GM18502 (cell line): ENCODE measurements around the gene GSTP1.
"Not testable (repeated sequence)": the region's sequence is repeated elsewhere in the genome, so short reads cannot be mapped to it uniquely, and the experiment has no call there.

Experiments
- ATAC-seq: cut with Tn5 transposase; IDR thresholded peaks from one replicate; pipeline ENCODE4 v1.9.1; 2021; ENCODE audit warnings: mild to moderate bottlenecking; ENCODE audit not compliant: unreplicated experiment, poor library complexity

Gene GSTP1

GRCh38 chr11:67594480-67594879 is 10.9 kb downstream of the GSTP1 start:
- ATAC-seq, result no peak

- no peak for ATAC-seq
These were observed 13.2 kb downstream of the GSTP1 start for GRCh38 chr11:67596753-67597300.

DNA sequence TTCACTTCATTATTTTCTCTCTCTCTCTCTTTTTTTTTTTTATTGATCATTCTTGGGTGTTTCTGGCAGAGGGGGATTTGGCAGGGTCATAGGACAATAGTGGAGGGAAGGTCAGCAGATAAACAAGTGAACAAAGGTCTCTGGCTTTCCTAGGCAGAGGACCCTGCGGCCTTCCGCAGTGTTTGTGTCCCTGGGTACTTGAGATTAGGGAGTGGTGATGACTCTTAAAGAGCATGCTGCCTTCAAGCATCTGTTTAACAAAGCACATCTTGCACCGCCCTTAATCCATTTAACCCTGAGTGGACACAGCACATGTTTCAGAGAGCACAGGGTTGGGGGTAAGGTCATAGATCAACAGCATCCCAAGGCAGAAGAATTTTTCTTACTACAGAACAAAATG is 13.8 kb downstream of the GSTP1 start:
- ATAC-seq, result not testable (repeated sequence)

DNA sequence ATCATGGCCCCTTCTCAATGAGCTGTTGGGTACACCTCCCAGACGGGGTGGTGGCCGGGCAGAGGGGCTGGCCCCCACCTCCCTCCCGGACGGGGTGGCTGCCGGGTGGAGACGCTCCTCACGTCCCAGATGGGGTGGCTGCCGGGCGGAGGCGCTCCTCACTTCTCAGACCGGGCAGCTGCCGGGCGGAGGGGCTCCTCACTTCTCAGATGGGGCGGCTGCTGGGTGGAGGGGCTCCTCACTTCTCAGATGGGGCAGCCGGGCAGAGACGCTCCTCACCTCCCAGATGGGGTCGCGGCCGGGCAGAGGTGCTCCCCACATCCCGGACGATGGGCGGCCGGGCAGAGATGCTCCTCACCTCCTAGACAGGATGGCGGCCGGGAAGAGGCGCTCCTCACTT is 14.4 kb downstream of the GSTP1 start:
- ATAC-seq, result not testable (repeated sequence)

DNA sequence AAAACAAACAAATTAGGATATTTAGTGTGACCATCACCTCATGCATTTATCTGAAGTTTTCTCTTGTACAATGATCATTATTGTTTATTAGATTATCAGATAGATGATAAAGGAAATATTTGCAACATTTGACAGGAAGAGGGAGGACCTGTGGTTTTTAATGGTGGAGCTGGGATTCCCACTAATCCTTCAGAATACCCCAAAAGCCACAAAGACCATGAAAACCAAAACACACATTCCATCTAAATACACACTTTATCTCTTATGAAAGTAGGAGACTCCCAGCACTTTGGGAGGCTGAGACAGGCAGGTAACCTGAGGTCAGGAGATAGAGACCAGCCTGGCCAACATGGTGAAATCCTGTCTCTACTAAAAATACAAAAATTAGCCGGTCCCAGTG is 15.5 kb downstream of the GSTP1 start:
- no peak for ATAC-seq

DNA sequence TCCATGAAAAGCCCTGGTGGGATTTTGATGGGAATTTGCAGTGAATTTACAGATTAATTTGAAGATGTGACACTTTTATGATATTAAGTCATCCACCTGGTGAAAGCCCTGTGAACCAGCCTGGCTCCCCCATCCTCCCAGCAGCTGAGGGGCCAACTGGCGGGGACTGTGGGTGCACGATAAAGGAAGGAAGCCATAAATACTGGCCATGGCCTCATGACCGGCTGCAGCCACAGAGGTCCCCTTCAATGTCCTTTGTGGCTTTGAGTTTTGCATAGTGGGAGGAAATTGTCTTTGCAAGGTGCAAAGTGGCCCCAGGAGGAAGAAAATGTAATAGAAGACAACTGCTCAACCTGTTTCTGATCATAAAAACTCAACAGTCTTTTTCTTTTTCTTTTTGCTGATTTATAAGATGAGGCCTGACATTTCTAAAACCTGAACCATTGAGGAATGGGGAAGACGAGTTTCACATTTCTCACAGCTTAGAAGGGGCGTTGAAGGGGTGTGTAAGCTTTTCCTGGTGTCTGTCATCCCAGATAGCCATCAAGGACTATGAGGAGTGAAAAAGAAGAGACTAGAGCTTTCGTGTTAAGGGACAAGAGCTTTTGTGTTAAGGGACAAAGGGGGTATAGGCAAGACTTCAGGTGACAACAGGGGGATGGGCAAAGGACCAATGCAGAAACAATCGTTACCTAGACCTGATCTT is 16.9 kb downstream of the GSTP1 start:
- ATAC-seq, result no peak

DNA sequence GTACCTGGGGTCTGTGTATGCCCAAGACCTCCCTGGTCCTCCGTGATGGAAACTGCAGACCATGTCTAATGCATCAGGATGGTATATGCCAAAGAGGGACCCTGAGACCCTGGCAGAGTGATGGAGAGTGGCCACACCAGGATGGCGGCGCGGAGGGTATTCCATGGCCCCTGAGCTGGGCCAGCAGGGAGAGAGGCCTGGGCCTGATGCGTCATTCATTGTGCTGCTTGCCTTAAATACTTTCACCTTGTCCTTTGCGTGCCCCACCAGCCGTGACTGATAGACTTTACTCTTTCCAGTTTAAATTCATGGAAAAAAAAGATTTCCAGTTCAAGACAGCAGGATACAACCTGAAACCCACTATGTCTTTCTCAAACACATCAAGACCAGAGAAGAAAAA is 17.5 kb downstream of the GSTP1 start:
- no peak for ATAC-seq

- not testable (repeated sequence) for ATAC-seq
These were observed 20.5 kb downstream of the GSTP1 start for GRCh38 chr11:67604119-67604518.

DNA sequence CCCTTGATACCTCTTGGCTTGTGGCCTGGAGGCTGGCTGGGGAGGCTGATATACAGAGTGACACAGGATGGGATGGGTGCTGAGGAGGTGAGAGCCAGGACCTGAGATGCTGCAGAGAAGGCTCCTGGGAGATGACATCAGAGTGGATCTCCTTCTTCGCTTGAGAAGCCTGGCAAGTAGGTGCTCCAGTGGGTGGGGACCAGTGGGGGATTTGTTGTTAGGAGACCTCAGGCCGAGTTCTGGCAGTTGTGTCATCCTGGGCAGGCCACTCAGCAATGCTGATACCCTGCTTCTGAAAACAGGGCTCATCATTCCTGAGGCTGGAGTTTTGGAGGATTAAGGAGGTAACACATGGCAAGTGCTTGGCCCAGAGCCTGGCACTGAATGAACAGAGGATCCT is 21.2 kb downstream of the GSTP1 start:
- ATAC-seq, result no peak

- no peak for ATAC-seq
These were observed 21.8 kb downstream of the GSTP1 start for GRCh38 chr11:67605231-67606011.

DNA sequence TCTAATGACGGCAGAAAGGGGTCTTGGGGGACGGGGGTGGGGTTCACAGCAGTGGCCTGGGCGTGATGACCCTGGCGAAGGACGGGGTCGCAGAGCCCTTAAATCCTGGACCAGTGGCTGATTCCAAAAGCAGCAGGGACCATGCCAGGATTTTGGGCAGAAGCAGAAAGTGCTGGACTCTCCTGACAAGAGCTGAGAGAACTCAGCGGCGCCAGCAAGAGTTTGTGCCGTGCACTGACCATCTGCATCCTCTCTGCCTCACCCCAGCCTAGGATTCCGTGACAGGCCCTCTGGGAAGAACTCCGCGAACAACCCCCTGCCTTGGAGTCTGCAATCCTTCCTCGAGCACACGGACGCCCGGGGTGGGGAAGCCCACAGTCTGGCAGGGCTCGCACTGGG is 22.5 kb downstream of the GSTP1 start:
- ATAC-seq, result no peak

GRCh38 chr11:67606492-67607295 is 23.1 kb downstream of the GSTP1 start, which contains the start of gene NDUFV1:
Gene NDUFV1, plus strand, starts transcription at chr11:67606936. Its CDS starts 69 bp downstream, at chr11:67607005.
- ATAC-seq, result peak; percentile 94

DNA sequence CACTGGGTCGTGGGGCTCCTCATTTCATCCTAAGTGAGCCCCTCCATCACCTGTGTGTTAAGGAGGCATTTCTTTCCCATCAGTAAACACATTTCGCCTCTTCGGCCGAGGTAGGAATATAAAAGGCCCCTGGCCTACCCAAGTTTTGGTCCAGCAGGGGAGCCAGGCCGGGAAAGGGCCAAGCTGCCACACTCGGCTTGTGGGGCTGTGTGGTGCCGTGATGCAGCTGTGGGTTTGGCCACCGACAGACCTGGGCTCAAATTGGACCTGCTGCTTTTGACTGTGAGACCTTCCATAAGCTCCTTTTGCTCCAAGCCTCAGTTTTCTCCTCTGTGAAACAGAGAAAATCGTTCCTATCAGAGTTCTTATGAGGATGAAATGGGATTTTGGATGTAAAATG is 23.9 kb downstream of the GSTP1 start:
- no peak for ATAC-seq

GRCh38 chr11:67608486-67608885 is 24.9 kb downstream of the GSTP1 start:
- no peak for ATAC-seq

- no peak for ATAC-seq
These were observed 25.7 kb downstream of the GSTP1 start for GRCh38 chr11:67609316-67609715.

DNA sequence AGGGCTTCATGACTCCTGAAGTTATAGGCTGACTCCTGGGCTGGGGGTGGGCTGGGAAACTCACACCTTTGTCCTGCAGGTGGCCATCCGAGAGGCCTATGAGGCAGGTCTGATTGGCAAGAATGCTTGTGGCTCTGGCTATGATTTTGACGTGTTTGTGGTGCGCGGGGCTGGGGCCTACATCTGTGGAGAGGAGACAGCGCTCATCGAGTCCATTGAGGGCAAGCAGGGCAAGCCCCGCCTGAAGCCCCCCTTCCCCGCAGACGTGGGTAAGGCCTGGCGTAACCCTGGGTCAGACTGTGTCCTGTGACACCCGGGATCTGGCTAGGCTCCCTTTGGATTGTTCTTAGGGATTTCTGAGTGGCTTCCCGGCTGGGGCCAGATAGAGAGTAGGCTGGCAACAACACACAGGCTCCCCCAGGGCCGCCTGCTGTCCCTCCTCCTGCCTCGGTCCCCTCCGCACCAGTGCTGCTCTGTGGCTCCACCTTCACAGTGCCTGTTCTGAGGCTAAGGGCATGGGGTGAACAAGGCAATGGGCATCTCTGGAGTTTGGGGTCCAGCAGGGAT is 26.8 kb downstream of the GSTP1 start:
- ATAC-seq, result no peak

DNA sequence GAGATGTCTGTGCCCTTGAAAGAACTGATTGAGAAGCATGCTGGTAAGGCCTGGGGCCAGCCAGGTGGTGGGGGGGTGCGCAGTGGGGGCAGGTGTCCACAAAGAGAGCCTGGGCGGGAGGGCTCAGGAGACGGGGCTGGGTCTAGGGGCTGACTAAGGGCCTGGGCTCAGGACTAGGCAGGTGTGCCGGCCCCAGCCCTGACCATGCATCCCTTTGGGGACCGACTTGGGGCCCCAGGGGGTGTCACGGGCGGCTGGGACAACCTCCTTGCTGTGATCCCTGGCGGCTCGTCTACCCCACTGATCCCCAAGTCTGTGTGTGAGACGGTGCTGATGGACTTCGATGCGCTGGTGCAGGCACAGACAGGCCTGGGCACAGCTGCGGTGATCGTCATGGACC is 27.6 kb downstream of the GSTP1 start:
- ATAC-seq, result no peak

DNA sequence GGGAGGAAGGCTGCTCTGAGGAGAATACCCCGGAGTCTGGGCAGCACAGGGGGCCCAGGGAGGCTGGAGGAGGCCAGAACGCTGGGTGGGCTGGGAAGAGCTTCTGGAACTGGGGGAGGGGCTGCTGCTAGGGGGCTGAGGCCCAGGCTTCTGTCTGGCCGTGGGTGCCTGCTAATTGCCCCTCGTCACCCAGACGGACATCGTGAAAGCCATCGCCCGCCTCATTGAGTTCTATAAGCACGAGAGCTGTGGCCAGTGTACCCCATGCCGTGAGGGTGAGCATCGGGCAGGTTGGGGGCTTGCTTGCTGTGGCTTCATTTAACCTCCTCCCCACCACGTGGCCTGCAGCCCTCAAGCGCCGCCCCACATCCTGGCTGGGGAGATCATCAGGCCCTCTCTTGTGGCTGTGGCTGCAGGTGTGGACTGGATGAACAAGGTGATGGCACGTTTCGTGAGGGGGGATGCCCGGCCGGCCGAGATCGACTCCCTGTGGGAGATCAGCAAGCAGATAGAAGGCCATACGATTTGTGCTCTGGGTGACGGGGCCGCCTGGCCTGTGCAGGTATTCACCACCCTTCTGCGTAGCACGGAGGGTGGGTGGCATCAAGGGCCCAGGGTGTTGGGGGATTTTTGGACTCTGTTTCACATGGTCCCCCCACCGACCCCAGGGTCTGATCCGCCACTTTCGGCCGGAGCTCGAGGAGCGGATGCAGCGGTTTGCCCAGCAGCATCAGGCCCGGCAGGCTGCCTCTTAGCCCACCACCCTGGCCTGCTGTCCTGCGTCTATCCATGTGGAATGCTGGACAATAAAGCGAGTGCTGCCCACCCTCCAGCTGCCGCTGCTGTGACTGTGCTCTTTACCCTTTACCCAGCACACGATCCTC is 28.3 kb downstream of the GSTP1 start:
- ATAC-seq, result no peak

DNA sequence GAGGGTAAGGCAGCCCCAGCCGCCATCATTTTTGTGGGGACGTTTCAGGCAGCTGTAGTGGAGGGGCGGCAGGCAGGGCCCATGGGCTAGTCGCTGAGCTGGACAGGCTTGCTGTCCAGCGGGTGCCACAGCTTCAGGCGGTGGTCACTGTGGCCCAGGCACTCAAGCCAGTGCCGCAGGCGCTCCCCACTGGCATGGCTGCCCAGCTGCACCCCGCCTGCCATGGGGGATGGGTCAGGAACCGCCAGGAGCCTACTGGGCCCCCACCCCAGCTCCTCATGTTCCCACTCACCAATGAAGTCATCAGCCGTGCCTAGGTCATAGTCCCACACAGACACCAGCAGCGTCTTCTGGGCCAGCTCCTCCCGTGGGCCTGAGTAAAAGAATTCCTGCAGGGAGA is 29.1 kb downstream of the GSTP1 start:
- ATAC-seq, result no peak
